DND-41 (cell line): Measurements from ENCODE around the gene EMB.

Source experiments
- CTCF ChIP-seq: IDR thresholded peaks from 2 replicates; pipeline ENCODE4 v1.5.1; 2012; ENCODE audit warnings: borderline replicate concordance, low read length, moderate library complexity, mild to moderate bottlenecking; ENCODE audit not compliant: poor library complexity, severe bottlenecking; ENCODE audit errors: extremely low read depth
- EZH2 ChIP-seq: IDR thresholded peaks from 3 replicates; pipeline ENCODE4 v1.6.1; 2012; ENCODE audit warnings: borderline replicate concordance, low read depth, mild to moderate bottlenecking, moderate library complexity, low read length, inconsistent platforms; ENCODE audit not compliant: severe bottlenecking

GRCh38 chr5:50406877-50407276, 34.2 kb downstream of the EMB start:
- TF ChIP-seq CTCF (no peak), EZH2 (no peak)
